Amygdala (tissue), 56 donors: ENCODE measurements around the gene PREB.

Experiments used
- DNase-seq, 56 donors: peaks; one replicate each; lab custom pipeline; 2025; lab: John Stamatoyannopoulos, UW

PREB gene

DNA sequence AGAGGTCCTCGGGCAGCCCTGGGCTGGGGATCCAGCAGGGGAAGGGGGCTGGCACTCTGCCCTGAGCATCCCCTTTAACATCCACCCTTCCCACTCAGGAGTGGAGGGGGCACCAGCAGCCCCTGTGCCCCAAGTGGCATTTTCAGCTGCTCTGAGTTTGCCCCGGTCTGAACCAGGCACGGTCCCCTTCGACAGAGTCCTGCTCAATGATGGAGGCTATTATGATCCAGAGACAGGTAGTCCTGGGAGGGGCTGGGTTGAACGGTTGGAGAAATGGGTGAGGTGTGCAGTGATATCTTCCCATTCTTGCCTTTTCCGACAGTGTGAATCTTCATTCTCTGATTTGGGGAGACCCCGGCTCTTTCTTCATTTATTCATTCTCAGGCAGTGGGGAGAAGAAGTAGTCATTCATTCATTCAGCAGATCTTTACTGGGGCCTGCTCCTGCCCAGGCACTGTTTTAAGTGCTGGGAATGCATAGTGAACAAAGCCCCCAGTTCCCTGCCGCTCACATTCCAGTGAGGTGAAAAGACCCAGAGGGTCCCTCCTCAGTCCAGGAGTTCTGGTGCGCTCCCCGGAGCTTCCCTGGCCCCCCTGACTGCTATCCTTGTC lies 49.3 kb downstream of the PREB start:
- DNase-seq: peak in 1 of 56 donors; percentile 11

DNA sequence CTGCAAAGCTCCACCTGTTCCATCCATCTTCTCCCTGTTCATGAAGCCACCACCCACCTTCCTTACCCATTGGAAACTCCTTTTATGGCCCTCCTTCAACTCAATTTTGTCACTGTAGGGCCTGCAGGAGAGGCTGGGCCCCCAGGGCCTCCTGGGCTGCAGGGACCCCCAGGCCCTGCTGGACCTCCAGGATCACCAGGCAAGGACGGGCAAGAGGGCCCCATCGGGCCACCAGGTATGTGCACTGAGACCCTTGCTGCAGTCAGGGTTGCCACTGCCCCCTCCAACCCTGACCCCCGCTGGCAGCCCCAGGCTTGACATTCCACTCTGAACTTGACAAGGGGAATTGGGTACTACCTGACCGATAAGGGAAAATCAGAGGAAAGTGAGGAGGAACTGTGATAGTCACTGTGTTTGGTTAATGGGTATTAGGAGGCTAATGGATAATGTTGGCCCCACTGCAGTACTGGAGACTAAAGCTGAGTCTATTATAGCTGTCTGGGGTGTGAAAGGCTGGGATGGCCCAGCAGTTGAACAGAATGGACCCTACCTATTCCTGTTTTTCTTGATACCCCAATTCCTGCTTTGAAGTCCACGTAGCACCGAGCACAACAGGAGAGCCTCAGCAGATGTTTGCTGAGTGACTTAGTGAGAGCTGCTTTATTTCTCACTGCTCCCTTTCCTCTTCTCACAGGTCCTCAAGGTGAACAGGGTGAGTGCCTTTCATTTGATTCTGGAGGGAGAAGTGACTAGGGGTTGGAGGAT lies 50.0 kb downstream of the PREB start:
- no peak for DNase-seq

DNA sequence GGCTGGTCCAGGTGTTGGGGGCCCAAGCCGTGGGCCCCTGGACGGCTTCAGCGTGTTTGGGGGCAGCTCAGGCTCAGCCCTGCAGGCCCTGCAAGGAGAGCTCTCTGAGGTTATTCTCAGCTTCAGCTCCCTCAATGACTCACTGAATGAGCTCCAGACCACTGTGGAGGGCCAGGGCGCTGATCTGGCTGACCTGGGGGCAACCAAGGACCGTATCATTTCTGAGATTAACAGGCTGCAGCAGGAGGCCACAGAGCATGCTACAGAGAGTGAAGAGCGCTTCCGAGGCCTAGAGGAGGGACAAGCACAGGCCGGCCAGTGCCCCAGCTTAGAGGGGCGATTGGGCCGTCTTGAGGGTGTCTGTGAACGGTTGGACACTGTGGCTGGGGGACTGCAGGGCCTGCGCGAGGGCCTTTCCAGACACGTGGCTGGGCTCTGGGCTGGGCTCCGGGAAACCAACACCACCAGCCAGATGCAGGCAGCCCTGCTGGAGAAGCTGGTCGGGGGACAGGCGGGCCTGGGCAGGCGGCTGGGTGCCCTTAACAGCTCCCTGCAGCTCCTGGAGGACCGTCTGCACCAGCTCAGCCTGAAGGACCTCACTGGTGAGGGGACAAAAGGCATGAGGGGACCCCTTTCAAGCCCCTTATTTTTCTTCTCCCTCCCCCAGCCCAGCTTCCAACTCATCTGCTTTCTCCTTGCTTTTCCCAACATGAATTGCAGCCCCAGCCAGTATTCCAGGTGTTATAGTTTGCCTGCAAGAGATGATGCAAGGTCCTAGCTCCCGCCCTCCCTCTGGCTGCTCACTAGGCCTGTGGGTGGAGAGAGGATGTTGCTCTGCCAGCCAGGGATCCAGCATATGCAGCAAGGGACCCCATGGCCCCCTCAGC lies 50.8 kb downstream of the PREB start:
- no peak for DNase-seq

DNA sequence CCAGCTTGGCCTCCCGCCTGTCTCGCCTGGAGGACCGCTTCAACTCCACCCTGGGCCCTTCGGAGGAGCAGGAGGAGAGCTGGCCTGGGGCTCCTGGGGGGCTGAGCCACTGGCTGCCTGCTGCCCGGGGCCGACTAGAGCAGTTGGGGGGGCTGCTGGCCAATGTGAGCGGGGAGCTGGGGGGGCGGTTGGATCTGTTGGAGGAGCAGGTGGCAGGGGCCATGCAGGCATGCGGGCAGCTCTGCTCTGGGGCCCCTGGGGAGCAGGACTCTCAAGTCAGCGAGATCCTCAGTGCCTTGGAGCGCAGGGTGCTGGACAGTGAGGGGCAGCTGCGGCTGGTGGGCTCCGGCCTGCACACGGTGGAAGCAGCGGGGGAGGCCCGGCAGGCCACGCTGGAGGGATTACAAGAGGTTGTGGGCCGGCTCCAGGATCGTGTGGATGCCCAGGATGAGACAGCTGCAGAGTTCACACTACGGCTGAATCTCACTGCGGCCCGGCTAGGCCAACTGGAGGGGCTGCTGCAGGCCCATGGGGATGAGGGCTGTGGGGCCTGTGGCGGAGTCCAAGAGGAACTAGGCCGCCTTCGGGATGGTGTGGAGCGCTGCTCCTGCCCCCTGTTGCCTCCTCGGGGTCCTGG lies 51.5 kb downstream of the PREB start:
- no peak for DNase-seq

DNA sequence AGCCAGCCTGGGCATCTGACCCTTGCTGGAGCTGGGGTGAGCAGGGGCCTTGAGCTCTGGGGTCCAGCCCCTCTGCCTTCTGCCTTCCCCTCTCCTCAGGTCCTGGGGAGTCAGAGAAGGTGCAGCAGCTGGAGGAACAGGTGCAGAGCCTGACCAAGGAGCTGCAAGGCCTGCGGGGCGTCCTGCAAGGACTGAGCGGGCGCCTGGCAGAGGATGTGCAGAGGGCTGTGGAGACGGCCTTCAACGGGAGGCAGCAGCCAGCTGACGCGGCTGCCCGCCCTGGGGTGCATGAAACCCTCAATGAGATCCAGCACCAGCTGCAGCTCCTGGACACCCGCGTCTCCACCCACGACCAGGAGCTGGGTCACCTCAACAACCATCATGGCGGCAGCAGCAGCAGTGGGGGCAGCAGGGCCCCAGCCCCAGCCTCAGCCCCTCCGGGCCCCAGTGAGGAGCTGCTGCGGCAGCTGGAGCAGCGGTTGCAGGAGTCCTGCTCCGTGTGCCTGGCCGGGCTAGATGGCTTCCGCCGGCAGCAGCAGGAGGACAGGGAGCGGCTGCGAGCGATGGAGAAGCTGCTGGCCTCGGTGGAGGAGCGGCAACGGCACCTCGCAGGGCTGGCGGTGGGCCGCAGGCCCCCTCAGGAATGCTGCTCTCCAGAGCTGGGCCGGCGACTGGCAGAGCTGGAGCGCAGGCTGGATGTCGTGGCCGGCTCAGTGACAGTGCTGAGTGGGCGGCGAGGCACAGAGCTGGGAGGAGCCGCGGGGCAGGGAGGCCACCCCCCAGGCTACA lies 52.3 kb downstream of the PREB start:
- no peak for DNase-seq
